Ishikawa (cell line): ENCODE measurements around the gene ANKRD33B.

Experiments used
- CEBPB ChIP-seq: IDR thresholded peaks from 2 replicates; pipeline ENCODE4 v1.6.1; 2012
- FOXM1 ChIP-seq: IDR thresholded peaks from 2 replicates; pipeline ENCODE4 v1.6.1; 2012; ENCODE audit warnings: low read depth, borderline replicate concordance
- RAD21 ChIP-seq: IDR thresholded peaks from 2 replicates; pipeline ENCODE4 v1.6.1; 2012; ENCODE audit warnings: low read depth
- TAF1 ChIP-seq: IDR thresholded peaks from 2 replicates; pipeline ENCODE4 v1.6.1; 2012; ENCODE audit warnings: low read depth, mild to moderate bottlenecking
- TEAD4 ChIP-seq: IDR thresholded peaks from 2 replicates; pipeline ENCODE4 v1.6.1; 2012
- YY1 ChIP-seq: IDR thresholded peaks from 2 replicates; pipeline ENCODE4 v1.6.1; 2012; ENCODE audit warnings: low read depth
- TF ChIP-seq, protein P1 (sequence below): IDR thresholded peaks from 2 replicates; pipeline ENCODE4 v1.6.1; 2012
- TF ChIP-seq, protein P2 (sequence below): IDR thresholded peaks from 2 replicates; pipeline ENCODE4 v1.6.1; 2012; ENCODE audit warnings: low read depth, mild to moderate bottlenecking

DNA sequence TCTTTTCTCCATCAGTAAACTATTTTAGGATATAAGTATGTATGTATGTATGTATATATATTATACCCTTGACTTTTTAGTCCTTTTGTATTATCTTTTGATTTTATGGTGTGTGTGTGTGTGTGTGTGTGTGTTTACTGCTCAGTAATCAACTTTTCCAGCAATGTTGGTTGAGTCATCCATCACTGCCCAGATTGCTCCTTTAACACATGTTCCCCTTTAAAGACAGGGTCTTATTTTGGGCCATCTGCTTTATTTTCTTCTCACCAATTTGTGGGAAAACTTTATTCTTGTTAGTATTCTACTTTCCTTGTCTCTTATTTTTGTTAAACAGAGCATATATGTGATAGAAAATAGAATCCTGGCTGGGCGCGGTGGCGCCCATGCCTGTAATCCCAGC lies 28.1 kb downstream of the ANKRD33B start:
- TF ChIP-seq RAD21 (no peak), FOXM1 (no peak), TEAD4 (no peak), YY1 (no peak), TAF1 (no peak), CEBPB (no peak)
- TF ChIP-seq, protein P1, sequence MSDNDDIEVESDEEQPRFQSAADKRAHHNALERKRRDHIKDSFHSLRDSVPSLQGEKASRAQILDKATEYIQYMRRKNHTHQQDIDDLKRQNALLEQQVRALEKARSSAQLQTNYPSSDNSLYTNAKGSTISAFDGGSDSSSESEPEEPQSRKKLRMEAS: no peak
- TF ChIP-seq, protein P2, sequence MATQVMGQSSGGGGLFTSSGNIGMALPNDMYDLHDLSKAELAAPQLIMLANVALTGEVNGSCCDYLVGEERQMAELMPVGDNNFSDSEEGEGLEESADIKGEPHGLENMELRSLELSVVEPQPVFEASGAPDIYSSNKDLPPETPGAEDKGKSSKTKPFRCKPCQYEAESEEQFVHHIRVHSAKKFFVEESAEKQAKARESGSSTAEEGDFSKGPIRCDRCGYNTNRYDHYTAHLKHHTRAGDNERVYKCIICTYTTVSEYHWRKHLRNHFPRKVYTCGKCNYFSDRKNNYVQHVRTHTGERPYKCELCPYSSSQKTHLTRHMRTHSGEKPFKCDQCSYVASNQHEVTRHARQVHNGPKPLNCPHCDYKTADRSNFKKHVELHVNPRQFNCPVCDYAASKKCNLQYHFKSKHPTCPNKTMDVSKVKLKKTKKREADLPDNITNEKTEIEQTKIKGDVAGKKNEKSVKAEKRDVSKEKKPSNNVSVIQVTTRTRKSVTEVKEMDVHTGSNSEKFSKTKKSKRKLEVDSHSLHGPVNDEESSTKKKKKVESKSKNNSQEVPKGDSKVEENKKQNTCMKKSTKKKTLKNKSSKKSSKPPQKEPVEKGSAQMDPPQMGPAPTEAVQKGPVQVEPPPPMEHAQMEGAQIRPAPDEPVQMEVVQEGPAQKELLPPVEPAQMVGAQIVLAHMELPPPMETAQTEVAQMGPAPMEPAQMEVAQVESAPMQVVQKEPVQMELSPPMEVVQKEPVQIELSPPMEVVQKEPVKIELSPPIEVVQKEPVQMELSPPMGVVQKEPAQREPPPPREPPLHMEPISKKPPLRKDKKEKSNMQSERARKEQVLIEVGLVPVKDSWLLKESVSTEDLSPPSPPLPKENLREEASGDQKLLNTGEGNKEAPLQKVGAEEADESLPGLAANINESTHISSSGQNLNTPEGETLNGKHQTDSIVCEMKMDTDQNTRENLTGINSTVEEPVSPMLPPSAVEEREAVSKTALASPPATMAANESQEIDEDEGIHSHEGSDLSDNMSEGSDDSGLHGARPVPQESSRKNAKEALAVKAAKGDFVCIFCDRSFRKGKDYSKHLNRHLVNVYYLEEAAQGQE: no peak
